Liver (tissue), 3 donors: ENCODE measurements around the gene COX5B.

ENCODE experiments used
- CTCF ChIP-seq: fragments of 150-350 bp; IDR thresholded peaks from 2 replicates; pipeline ENCODE4 v1.5.1; 2017; ENCODE audit warnings: improper control_type of control experiment, low read depth, low read length; ENCODE audit not compliant: missing input control
- NR2F2 ChIP-seq: IDR thresholded peaks from 2 replicates; pipeline ENCODE4 v1.6.1; 2016; ENCODE audit warnings: antibody characterized with exemption
- RAD21 ChIP-seq, 2 donors: IDR thresholded peaks; 2 replicates each; pipeline ENCODE4 v1.6.1; 2016; ENCODE audit warnings: antibody characterized with exemption in 2 of 2, mild to moderate bottlenecking in 2 of 2
- SP1 ChIP-seq: IDR thresholded peaks from 2 replicates; pipeline ENCODE4 v1.6.1; 2018; ENCODE audit warnings: antibody characterized with exemption, mild to moderate bottlenecking
- TAF1 ChIP-seq: conservative IDR thresholded peaks from 2 replicates; pipeline ENCODE4 v1.6.1; 2016; ENCODE audit warnings: antibody characterized with exemption, mild to moderate bottlenecking
- TF ChIP-seq, protein P1 (sequence below): IDR thresholded peaks from 2 replicates; pipeline ENCODE4 v1.6.1; 2016; ENCODE audit warnings: antibody characterized with exemption
- donor health status: healthy.
- donor health status: healthy.

DNA sequence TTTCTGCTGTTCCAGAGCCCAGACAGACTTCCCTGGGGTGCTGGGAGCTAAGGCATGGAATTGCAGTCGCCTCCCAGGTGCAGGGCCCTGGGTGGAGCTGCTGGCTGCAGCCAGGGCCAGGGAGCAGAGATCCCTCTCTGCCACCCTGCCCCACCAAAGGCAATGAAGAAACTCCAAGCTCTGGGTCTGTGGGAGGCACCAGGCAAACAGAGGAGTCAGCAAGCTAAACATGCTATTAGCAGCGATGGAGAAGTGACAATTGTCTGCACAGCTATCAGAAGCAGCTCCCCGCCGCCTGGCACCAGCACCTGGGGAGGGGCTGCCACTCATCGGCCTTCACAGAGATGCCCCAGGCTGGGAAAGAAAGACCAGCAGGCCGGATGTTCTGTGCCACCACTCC lies 28.0 kb upstream of the COX5B start:
- TF ChIP-seq CTCF (no peak), RAD21 (IDR thresholded peaks at IDR 0.05) (no peak), SP1 (no peak), NR2F2 (no peak), TAF1 (no peak)
- TF ChIP-seq, protein P1, sequence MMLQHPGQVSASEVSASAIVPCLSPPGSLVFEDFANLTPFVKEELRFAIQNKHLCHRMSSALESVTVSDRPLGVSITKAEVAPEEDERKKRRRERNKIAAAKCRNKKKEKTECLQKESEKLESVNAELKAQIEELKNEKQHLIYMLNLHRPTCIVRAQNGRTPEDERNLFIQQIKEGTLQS, result no peak
